Measurements from ENCODE around the gene TSPOAP1.

The TSPOAP1 gene

GRCh38 chr17:58330997-58331814, 2.6 kb upstream of the TSPOAP1 start:
- no peak for DNase-seq (ENCODE audit: insufficient read length, low spot score)
- FAIRE-seq = no peak

- DNase-seq (ENCODE audit: insufficient read length, low spot score) (no peak), FAIRE-seq (no peak)
Measured at GRCh38 chr17:58330538-58330996, 2.0 kb upstream of the TSPOAP1 start.

GRCh38 chr17:58329810-58330537, 1.4 kb upstream of the TSPOAP1 start:
- DNase-seq (ENCODE audit: insufficient read length, low spot score) (no peak), FAIRE-seq (peak; percentile 74)

- peak; percentile 75 for FAIRE-seq
Measured at GRCh38 chr17:58329035-58329809, 627 bp upstream of the TSPOAP1 start.

GRCh38 chr17:58327363-58328194, 1.0 kb downstream of the TSPOAP1 start:
- FAIRE-seq = no peak
- DNase-seq (ENCODE audit: insufficient read length, low spot score) = no peak

More at GRCh38 chr17:58329035-58329809, 627 bp upstream of the TSPOAP1 start:
- no peak for DNase-seq (ENCODE audit: insufficient read length, low spot score)

GRCh38 chr17:58326609-58327362, 1.8 kb downstream of the TSPOAP1 start:
- DNase-seq (ENCODE audit: insufficient read length, low spot score) (no peak), FAIRE-seq (no peak)

- no peak for DNase-seq (ENCODE audit: insufficient read length, low spot score)
- FAIRE-seq = no peak
Measured at GRCh38 chr17:58325976-58326468, 2.6 kb downstream of the TSPOAP1 start.

- no peak for FAIRE-seq
- DNase-seq (ENCODE audit: insufficient read length, low spot score) = no peak
Measured at GRCh38 chr17:58325289-58325726, 3.3 kb downstream of the TSPOAP1 start.

- FAIRE-seq (peak; percentile 82), DNase-seq (ENCODE audit: insufficient read length, low spot score) (no peak)
Measured at GRCh38 chr17:58324409-58325288, 3.9 kb downstream of the TSPOAP1 start.

- DNase-seq (ENCODE audit: insufficient read length, low spot score) (no peak), FAIRE-seq (no peak)
Measured at GRCh38 chr17:58324056-58324408, 4.6 kb downstream of the TSPOAP1 start.

- DNase-seq (ENCODE audit: insufficient read length, low spot score) (no peak), FAIRE-seq (no peak)
Measured at GRCh38 chr17:58323366-58324055, 5.1 kb downstream of the TSPOAP1 start.

- peak; percentile 20 for FAIRE-seq
Measured at GRCh38 chr17:58322581-58323185, 5.9 kb downstream of the TSPOAP1 start.

GRCh38 chr17:58321571-58322525, 6.7 kb downstream of the TSPOAP1 start:
- DNase-seq (ENCODE audit: insufficient read length, low spot score) = no peak
- FAIRE-seq = peak; percentile 55

More at GRCh38 chr17:58322581-58323185, 5.9 kb downstream of the TSPOAP1 start:
- DNase-seq (ENCODE audit: insufficient read length, low spot score) = no peak

- no peak for DNase-seq (ENCODE audit: insufficient read length, low spot score)
- no peak for FAIRE-seq
Measured at GRCh38 chr17:58320570-58321323, 7.8 kb downstream of the TSPOAP1 start.

- FAIRE-seq = no peak
- DNase-seq (ENCODE audit: insufficient read length, low spot score) = no peak
Measured at GRCh38 chr17:58320163-58320558, 8.4 kb downstream of the TSPOAP1 start.
